ENCODE results near the gene NUFIP2. TPM values are rescaled to one million over a fixed set of nuclear protein-coding genes. Genes with fewer than 3 reads are reported as not detected.

Gene NUFIP2
- total RNA-seq, 2 donors from 2014 or later = 14.2 to 19.7 TPM

DNA sequence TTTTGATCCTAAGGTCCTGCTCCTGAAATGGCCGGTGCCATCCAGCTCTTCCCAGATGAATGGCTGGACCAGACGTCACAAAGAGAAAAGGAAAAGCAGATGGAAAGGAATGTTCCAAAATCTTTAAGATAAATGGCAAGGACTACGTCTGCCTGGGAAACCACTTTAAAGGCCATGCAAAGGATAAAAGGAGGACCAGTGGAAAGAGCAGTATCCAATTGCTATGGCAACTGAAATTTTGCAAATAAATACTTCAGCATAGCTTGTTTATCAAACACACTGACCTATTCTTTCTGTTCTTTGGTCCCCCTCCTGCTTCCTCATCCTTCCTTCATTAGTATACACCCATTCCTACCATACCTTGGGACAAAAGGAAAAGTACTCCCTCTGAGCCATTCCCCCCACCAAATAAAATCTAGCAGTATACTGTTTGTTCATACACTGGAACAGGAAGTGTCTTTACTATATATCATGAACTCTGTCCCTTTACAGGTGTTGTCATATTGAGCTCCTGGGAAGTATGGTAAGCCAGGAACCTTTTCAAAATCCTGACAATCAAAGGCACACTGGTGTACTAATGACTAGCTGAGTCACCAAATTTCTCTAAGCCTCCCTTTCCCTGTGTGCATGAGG lies 37.2 kb upstream of the NUFIP2 start:
- H3K27me3 ChIP-seq = no peaks in the 10 kb centered on the region
- DNase-seq = no peak
- WGBS, 2 donors = 84 to 86% methylated on average over 3 of the region's 3 CpGs
- no peak overlapping the region for H3K4me3 ChIP-seq
- H3K4me1 ChIP-seq = no peaks in the 10 kb centered on the region
- no peaks in the 10 kb centered on the region for H3K9me3 ChIP-seq
- no peaks in the 10 kb centered on the region for H3K36me3 ChIP-seq (replicated peaks in 1 of 2; ENCODE audit: insufficient read depth in 1 of 2, low read depth in 2 of 2)
- intact Hi-C loops (cut with DNase I) = no loop called here
- no peak for TF ChIP-seq POLR2A (IDR thresholded peaks at IDR 0.05)
- ATAC-seq = no peak
- H3K27ac ChIP-seq = no peak overlapping the region

DNA sequence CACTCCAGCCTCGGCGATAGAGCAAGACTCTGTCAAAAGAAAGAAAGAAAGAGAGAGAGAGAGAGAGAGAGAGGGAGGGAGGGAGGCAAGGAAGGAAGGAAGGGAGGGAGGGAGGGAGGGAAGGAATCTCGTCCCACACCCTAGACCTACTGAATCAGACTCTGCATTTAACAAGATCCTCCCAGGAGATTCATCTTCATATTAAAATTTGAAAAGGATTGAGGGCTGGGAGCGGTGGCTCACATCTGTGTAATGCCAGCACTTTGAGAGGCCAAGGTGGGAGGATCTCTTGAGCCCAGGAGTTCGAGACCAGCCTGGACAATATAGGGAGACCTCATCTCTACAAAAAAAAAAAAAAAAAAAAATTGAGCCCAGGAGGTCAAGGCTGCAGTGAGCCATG lies 33.5 kb upstream of the NUFIP2 start:
- Histone ChIP-seq H3K27ac (no peak overlapping the region), H3K9me3 (no peaks in the 10 kb centered on the region), H3K4me3 (no peak overlapping the region), H3K36me3 (replicated peaks in 1 of 2; ENCODE audit: insufficient read depth in 1 of 2, low read depth in 2 of 2) (no peaks in the 10 kb centered on the region), H3K4me1 (no peaks in the 10 kb centered on the region), H3K27me3 (no peaks in the 10 kb centered on the region)
- TF ChIP-seq, protein P1, sequence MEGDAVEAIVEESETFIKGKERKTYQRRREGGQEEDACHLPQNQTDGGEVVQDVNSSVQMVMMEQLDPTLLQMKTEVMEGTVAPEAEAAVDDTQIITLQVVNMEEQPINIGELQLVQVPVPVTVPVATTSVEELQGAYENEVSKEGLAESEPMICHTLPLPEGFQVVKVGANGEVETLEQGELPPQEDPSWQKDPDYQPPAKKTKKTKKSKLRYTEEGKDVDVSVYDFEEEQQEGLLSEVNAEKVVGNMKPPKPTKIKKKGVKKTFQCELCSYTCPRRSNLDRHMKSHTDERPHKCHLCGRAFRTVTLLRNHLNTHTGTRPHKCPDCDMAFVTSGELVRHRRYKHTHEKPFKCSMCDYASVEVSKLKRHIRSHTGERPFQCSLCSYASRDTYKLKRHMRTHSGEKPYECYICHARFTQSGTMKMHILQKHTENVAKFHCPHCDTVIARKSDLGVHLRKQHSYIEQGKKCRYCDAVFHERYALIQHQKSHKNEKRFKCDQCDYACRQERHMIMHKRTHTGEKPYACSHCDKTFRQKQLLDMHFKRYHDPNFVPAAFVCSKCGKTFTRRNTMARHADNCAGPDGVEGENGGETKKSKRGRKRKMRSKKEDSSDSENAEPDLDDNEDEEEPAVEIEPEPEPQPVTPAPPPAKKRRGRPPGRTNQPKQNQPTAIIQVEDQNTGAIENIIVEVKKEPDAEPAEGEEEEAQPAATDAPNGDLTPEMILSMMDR (IDR thresholded peaks at IDR 0.05) = no peak
- no peak for TF ChIP-seq POLR2A (IDR thresholded peaks at IDR 0.05)
- intact Hi-C loops (cut with DNase I) = no loop called here
- DNase-seq (no peak), ATAC-seq (no peak)
- WGBS, 2 donors = 81 to 84% methylated on average over 5 of the region's 5 CpGs

DNA sequence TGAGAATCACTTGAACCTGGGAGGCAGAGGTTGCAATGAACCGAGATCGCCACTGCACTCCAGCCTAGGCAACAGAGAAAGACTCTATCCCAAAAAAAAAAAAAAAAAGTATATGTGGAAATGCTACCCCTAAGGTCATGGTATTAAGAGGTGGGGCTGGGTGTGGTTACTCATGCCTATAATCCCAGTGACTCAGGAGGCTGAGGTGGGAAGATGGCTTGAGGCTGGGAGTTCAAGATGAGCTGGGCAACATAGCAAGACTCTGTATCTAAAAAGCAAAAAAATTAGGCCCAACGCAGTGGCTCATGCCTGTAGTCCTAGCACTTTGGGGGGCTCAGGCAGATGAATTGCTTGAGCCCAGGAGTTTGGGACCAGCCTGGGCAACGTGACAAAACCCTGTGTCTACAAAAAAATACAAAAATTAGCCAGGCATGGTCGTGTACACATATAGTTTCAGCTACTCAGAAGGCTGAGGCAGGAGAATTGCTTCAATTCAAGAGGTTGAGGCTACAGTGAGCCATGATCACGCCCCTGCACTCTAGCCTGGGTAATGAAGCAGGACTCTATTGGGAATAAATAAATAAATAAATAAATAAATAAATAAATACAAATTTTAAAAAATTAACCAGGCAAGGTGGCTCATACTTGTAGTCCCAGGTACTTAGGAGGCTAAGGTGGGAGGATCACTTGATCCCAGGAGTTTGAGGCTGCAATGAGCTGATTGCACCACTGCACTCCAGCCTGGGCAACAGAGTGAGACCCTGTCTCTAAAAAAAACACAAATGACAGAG lies 32.3 kb upstream of the NUFIP2 start:
- ATAC-seq (no peak), DNase-seq (no peak)
- H3K9me3 ChIP-seq = no peaks in the 10 kb centered on the region
- intact Hi-C loops (cut with DNase I) = no loop called here
- H3K27me3 ChIP-seq = no peaks in the 10 kb centered on the region
- H3K27ac ChIP-seq = no peak overlapping the region
- WGBS, 2 donors = 83 to 91% methylated on average over 6 of the region's 6 CpGs
- no peak overlapping the region for H3K4me3 ChIP-seq
- H3K4me1 ChIP-seq = no peaks in the 10 kb centered on the region
- TF ChIP-seq, protein P1 (IDR thresholded peaks at IDR 0.05) = no peak
- TF ChIP-seq POLR2A (IDR thresholded peaks at IDR 0.05) = no peak
- no peaks in the 10 kb centered on the region for H3K36me3 ChIP-seq (replicated peaks in 1 of 2; ENCODE audit: insufficient read depth in 1 of 2, low read depth in 2 of 2)

DNA sequence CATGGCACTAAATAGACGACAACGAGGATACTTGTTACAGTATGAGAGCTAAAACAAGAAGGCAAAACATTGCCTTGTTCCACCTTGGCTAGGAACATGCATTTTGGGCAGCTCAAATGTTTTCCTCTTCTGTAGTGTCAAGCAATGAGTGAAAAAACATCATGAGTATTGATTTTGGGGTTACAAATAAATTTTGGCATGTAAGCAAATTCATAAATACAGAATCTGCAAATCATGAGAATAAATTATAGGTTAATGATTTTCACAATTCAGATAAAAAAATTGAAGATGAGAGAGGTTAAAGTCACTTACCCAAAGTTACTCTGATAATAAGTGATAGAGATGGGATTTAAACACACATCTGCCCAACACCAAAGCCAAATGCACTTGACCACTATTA lies 28.4 kb upstream of the NUFIP2 start:
- H3K36me3 ChIP-seq (replicated peaks in 1 of 2; ENCODE audit: insufficient read depth in 1 of 2, low read depth in 2 of 2) = no peaks in the 10 kb centered on the region
- no peaks in the 10 kb centered on the region for H3K9me3 ChIP-seq
- no peak overlapping the region for H3K27ac ChIP-seq
- no peak overlapping the region for H3K4me3 ChIP-seq
- intact Hi-C loops (cut with DNase I) = no loop called here
- H3K4me1 ChIP-seq = no peaks in the 10 kb centered on the region
- WGBS, 2 donors = 63 to 79% methylated on average over 2 of the region's 2 CpGs
- DNase-seq (no peak), ATAC-seq (no peak)
- no peak for TF ChIP-seq POLR2A (IDR thresholded peaks at IDR 0.05)
- TF ChIP-seq, protein P1 (IDR thresholded peaks at IDR 0.05) = no peak
- no peaks in the 10 kb centered on the region for H3K27me3 ChIP-seq

DNA sequence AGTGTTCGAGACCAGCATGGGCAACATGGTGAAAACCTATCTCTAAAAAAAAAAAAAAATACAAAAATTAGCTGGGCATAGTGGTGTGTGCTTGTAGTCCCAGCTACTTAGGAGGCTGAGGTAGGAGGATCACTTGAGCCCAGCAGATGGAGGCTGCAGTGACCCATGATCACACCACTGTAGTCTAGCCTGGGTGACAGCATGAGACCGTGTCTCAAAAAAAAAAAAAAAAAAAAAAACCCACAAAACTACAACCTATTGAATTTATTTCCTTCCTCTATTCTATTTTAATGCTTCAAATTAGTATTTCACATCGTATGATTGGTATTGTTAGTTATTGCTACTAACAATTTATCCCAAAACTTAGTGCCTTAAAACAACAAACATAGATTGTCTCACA lies 9.4 kb upstream of the NUFIP2 start:
- no peak overlapping the region for H3K4me3 ChIP-seq
- H3K36me3 ChIP-seq (replicated peaks in 1 of 2; ENCODE audit: insufficient read depth in 1 of 2, low read depth in 2 of 2) = no peaks in the 10 kb centered on the region
- DNase-seq (no peak), ATAC-seq (no peak)
- intact Hi-C loops (cut with DNase I) = no loop called here
- H3K27ac ChIP-seq = no peak overlapping the region
- H3K4me1 ChIP-seq = no peaks in the 10 kb centered on the region
- WGBS, 2 donors = 78 to 80% methylated on average over 3 of the region's 3 CpGs
- TF ChIP-seq, protein P1 (IDR thresholded peaks at IDR 0.05) = no peak
- TF ChIP-seq POLR2A (IDR thresholded peaks at IDR 0.05) = no peak
- H3K27me3 ChIP-seq = no peaks in the 10 kb centered on the region
- H3K9me3 ChIP-seq = no peaks in the 10 kb centered on the region
